Keratinocyte (primary cell): Measurements from ENCODE around the gene SUPT6H. TPM values are rescaled to one million over a fixed set of nuclear protein-coding genes. Genes with fewer than 3 reads are reported as not detected.

Experiments used
- DNase-seq: peaks from one replicate; pipeline ENCODE4 v3.0.0-alpha.2; 2011; ENCODE audit warnings: low read depth, missing footprints, low spot score
- FAIRE-seq: peaks from 2 replicates; lab custom pipeline; 2011; peaks lifted over from hg19 to GRCh38; lab: Jason Lieb, UNC
- H2AFZ ChIP-seq: 2 replicates; pipeline ENCODE4 v1.6.0; 2012; ENCODE audit warnings: low read length, control low read depth, inconsistent platforms; ENCODE audit not compliant: control insufficient read depth
- H3K27ac ChIP-seq: 2 replicates; pipeline ENCODE4 v1.5.1; 2011; ENCODE audit warnings: low read length; ENCODE audit not compliant: control insufficient read depth, insufficient read depth
- H3K27me3 ChIP-seq: 3 replicates; pipeline ENCODE4 v1.6.0; 2011; ENCODE audit warnings: low read length; ENCODE audit not compliant: control insufficient read depth, insufficient read depth; ENCODE audit errors: extremely low read depth
- H3K36me3 ChIP-seq, 2 experiments: 2 replicates in 1 of 2; 3 replicates in 1 of 2; pipeline ENCODE4 v1.5.1; 2011; ENCODE audit warnings: low read length in 2 of 2, mild to moderate bottlenecking in 1 of 2; ENCODE audit not compliant: control insufficient read depth in 2 of 2, insufficient read depth in 2 of 2; ENCODE audit errors: extremely low read depth in 1 of 2
- H3K4me1 ChIP-seq: 3 replicates; pipeline ENCODE4 v1.5.1; 2011; ENCODE audit warnings: low read length; ENCODE audit not compliant: control insufficient read depth, insufficient read depth; ENCODE audit errors: extremely low read depth
- H3K4me2 ChIP-seq: 3 replicates; pipeline ENCODE4 v1.6.0; 2011; ENCODE audit warnings: low read depth, low read length; ENCODE audit not compliant: control insufficient read depth, insufficient read depth; ENCODE audit errors: extremely low read depth
- H3K4me3 ChIP-seq, 3 experiments: fragments of 200-600 bp in 1 of 3; sonication (generic) in 1 of 3; 2 replicates in 2 of 3; 3 replicates in 1 of 3; pipeline ENCODE4 v1.5.1; 2011 to 2016; ENCODE audit warnings: low read length in 3 of 3, mild to moderate bottlenecking in 3 of 3, control low read depth in 2 of 3, inconsistent platforms in 1 of 3, low read depth in 1 of 3, mixed read lengths in 1 of 3, mixed run types in 1 of 3, moderate library complexity in 1 of 3; ENCODE audit not compliant: control insufficient read depth in 2 of 3, insufficient read depth in 2 of 3; ENCODE audit errors: extremely low read depth in 1 of 3
- H3K79me2 ChIP-seq: 2 replicates; pipeline ENCODE4 v1.6.0; 2012; ENCODE audit warnings: low read length; ENCODE audit not compliant: control insufficient read depth, insufficient read depth
- H3K9ac ChIP-seq: 3 replicates; pipeline ENCODE4 v1.6.0; 2011; ENCODE audit warnings: low read length; ENCODE audit not compliant: control insufficient read depth, insufficient read depth; ENCODE audit errors: extremely low read depth
- H3K9me1 ChIP-seq: 3 replicates; pipeline ENCODE4 v1.6.0; 2011; ENCODE audit warnings: low read length; ENCODE audit not compliant: control insufficient read depth, insufficient read depth; ENCODE audit errors: extremely low read depth
- H3K9me3 ChIP-seq: 2 replicates; pipeline ENCODE4 v1.5.1; 2012; ENCODE audit warnings: low read depth, low read length; ENCODE audit not compliant: control insufficient read depth
- H4K20me1 ChIP-seq: 3 replicates; pipeline ENCODE4 v1.6.0; 2011; ENCODE audit warnings: low read length; ENCODE audit not compliant: control insufficient read depth, insufficient read depth; ENCODE audit errors: extremely low read depth
- CTCF ChIP-seq, 3 experiments: IDR thresholded peaks in 1 of 3; conservative IDR thresholded peaks in 1 of 3; optimal IDR thresholded peaks in 1 of 3; 2 replicates in 2 of 3; 3 replicates in 1 of 3; pipeline versions ENCODE3 to v1.5.1; 2011; ENCODE audit warnings: low read length in 3 of 3, mild to moderate bottlenecking in 3 of 3, moderate library complexity in 2 of 3, control low read depth in 1 of 3, inconsistent platforms in 1 of 3; ENCODE audit not compliant: insufficient read depth in 2 of 3; ENCODE audit errors: extremely low read depth in 1 of 3
- EZH2 ChIP-seq: IDR thresholded peaks from one replicate; pipeline ENCODE4 v1.6.1; 2012; ENCODE audit warnings: inconsistent platforms, mild to moderate bottlenecking, low read length, moderate library complexity
- dilution Hi-C: fragments of 300-500 bp; cut with MboI; formaldehyde crosslinking; loops from one replicate; pipeline ENCODE4 v1.7.0; 2020; ENCODE audit warnings: low sequenced_read_pairs; ENCODE audit not compliant: extremely low pct_ligation_motif_present
- polyA plus RNA-seq, 5 experiments: library from polyadenylated mRNA; depleted of rRNA in 3 of 5; stranded (reverse) in 3 of 5; stranded (forward) in 1 of 5; unstranded in 1 of 5; fragments of >200 nt; gene quantifications; 1 replicate in 1 of 5; 2 replicates in 3 of 5; 3 replicates in 1 of 5; pipeline versions ENCODE4 v1.2.1 to v1.2.3, GENCODE V29; 2011 to 2012; ENCODE audit warnings: missing spikeins in 2 of 5, low read depth in 1 of 5, low replicate concordance in 1 of 5

The SUPT6H gene
- polyA plus RNA-seq, 1 donor (not counting 4 experiments of a cell fraction or from before 2014, with no cell fraction given) = 32.1 TPM

- dilution Hi-C loops = no loop called here
- Histone ChIP-seq H3K9ac (no peak overlapping the region), H3K27me3 (no peaks in the 10 kb centered on the region), H4K20me1 (no peaks in the 10 kb centered on the region), H3K27ac (no peak overlapping the region), H3K9me3 (no peaks in the 10 kb centered on the region), H3K4me2 (no peak overlapping the region), H3K9me1 (no peaks in the 10 kb centered on the region), H3K4me3 (no peak overlapping the region), H3K36me3 (peaks cover 3 to 12% of the 10 kb centered on the region in 2 experiments), H2AFZ (no peak overlapping the region), H3K79me2 (no peaks in the 10 kb centered on the region), H3K4me1 (peaks cover 7% of the 10 kb centered on the region)
- no peak for TF ChIP-seq EZH2
- TF ChIP-seq CTCF (optimal IDR thresholded peaks at IDR 0.05 in 1 of 3, IDR thresholded peaks at IDR 0.05 in 1 of 3, conservative IDR thresholded peaks at IDR 0.05 in 1 of 3; ENCODE audit: extremely low read depth in 1 of 3, insufficient read depth in 2 of 3, low read length in 3 of 3) = no peak
- DNase-seq (no peak), FAIRE-seq (no peak)
Measured at GRCh38 chr17:28707339-28707720, 45.3 kb downstream of the SUPT6H start.

GRCh38 chr17:28710861-28711722 is 49.1 kb downstream of the SUPT6H start:
- H3K9me3 ChIP-seq = no peaks in the 10 kb centered on the region
- peaks cover 16 to 32% of the 10 kb centered on the region in 2 experiments for H3K36me3 ChIP-seq
- no peak for TF ChIP-seq CTCF (optimal IDR thresholded peaks at IDR 0.05 in 1 of 3, IDR thresholded peaks at IDR 0.05 in 1 of 3, conservative IDR thresholded peaks at IDR 0.05 in 1 of 3; ENCODE audit: extremely low read depth in 1 of 3, insufficient read depth in 2 of 3, low read length in 3 of 3)
- no peak for TF ChIP-seq EZH2
- H3K4me2 ChIP-seq = peak overlapping the region; percentile 94
- dilution Hi-C loops = no loop called here
- no peaks in the 10 kb centered on the region for H3K27me3 ChIP-seq
- peak overlapping the region; percentile 87 for H2AFZ ChIP-seq
- peaks cover 2% of the 10 kb centered on the region for H4K20me1 ChIP-seq
- FAIRE-seq (no peak), DNase-seq (no peak)
- H3K9me1 ChIP-seq = no peaks in the 10 kb centered on the region
- peak overlapping the region; percentile 71 for H3K27ac ChIP-seq
- peak overlapping the region; percentile 50 to 73 (median 67) for H3K4me3 ChIP-seq
- peaks cover 6% of the 10 kb centered on the region for H3K79me2 ChIP-seq
- peaks cover 9% of the 10 kb centered on the region for H3K4me1 ChIP-seq
- H3K9ac ChIP-seq = peak overlapping the region; percentile 76
